OCI-LY7 (cell line): Measurements from ENCODE around the gene NHS. TPM values are rescaled to one million over a fixed set of nuclear protein-coding genes. Genes with fewer than 3 reads are reported as not detected.

Experiments used
- BruUV-seq: library from RNA; stranded (reverse); fragments of 400-500 nt; replicated peaks from 2 replicates; lab custom pipeline; 2021; lab: Mats Ljungman, UMichigan
- CTCF ChIA-PET: fragments of 300-600 bp; sonication (Branson Sonifier 250); formaldehyde crosslinking; loops from one replicate; lab custom pipeline; 2022; ENCODE audit warnings: antibody characterized with exemption; ENCODE audit not compliant: unreplicated experiment; lab: Charles Lee
- POLR2A ChIA-PET: fragments of 300-600 bp; sonication (Branson Sonifier 250); formaldehyde crosslinking; loops from one replicate; lab custom pipeline; 2022; ENCODE audit warnings: antibody characterized with exemption; lab: Charles Lee
- DNase-seq: peaks from one replicate; pipeline ENCODE4 v3.0.0-alpha.2; 2015; ENCODE audit warnings: low spot score
- H2AFZ ChIP-seq: fragments of 200-600 bp; sonication (generic), shearing (Covaris generic); 2 replicates; pipeline ENCODE4 v1.6.1; 2014; ENCODE audit warnings: mild to moderate bottlenecking, antibody characterized with exemption, low read length, moderate library complexity
- H3K27ac ChIP-seq: fragments of 200-600 bp; sonication (generic); 2 replicates; pipeline ENCODE4 v1.5.1; 2014; ENCODE audit warnings: mixed run types, low read depth, mild to moderate bottlenecking, moderate library complexity, low read length, inconsistent platforms; ENCODE audit not compliant: poor library complexity, severe bottlenecking
- H3K36me3 ChIP-seq: fragments of 200-600 bp; sonication (generic); 2 replicates; pipeline ENCODE4 v1.6.1; 2014; ENCODE audit warnings: mild to moderate bottlenecking, antibody characterized with exemption, low read length, moderate library complexity, mixed read lengths; ENCODE audit not compliant: insufficient read depth
- H3K4me1 ChIP-seq: fragments of 200-600 bp; sonication (generic); 2 replicates; pipeline ENCODE4 v1.5.1; 2014; ENCODE audit warnings: mild to moderate bottlenecking, low read length; ENCODE audit not compliant: insufficient read depth, poor library complexity, severe bottlenecking
- H3K4me2 ChIP-seq: fragments of 200-600 bp; sonication (generic); 2 replicates; pipeline ENCODE4 v1.6.1; 2014; ENCODE audit warnings: mild to moderate bottlenecking, low read length
- H3K4me3 ChIP-seq: fragments of 200-600 bp; sonication (generic); 2 replicates; pipeline ENCODE4 v1.5.1; 2014; ENCODE audit warnings: mild to moderate bottlenecking, low read depth, low read length; ENCODE audit not compliant: poor library complexity, severe bottlenecking
- H3K79me2 ChIP-seq: fragments of 200-600 bp; sonication (generic); 2 replicates; pipeline ENCODE4 v1.6.1; 2016; ENCODE audit warnings: low read depth, mild to moderate bottlenecking, low read length, moderate library complexity, mixed read lengths; ENCODE audit not compliant: insufficient read depth
- H3K9me2 ChIP-seq: fragments of 200-600 bp; sonication (generic); 2 replicates; pipeline ENCODE4 v1.6.1; 2016; ENCODE audit warnings: mild to moderate bottlenecking, low read length, mixed read lengths; ENCODE audit not compliant: insufficient read depth
- H3K9me3 ChIP-seq: fragments of 200-600 bp; sonication (generic); 2 replicates; pipeline ENCODE4 v1.6.1; 2014; ENCODE audit warnings: mild to moderate bottlenecking, mixed run types, low read length, mixed read lengths
- H4K20me1 ChIP-seq: fragments of 200-600 bp; sonication (generic); 2 replicates; pipeline ENCODE4 v1.6.1; 2014; ENCODE audit warnings: mild to moderate bottlenecking, antibody characterized with exemption, low read length, moderate library complexity, mixed read lengths; ENCODE audit not compliant: insufficient read depth
- CTCF ChIP-seq: fragments of 200-600 bp; sonication (generic); conservative IDR thresholded peaks from 2 replicates; pipeline ENCODE4 v1.5.1; 2014; ENCODE audit warnings: mild to moderate bottlenecking, antibody characterized with exemption, low read length, moderate library complexity, mixed read lengths
- EZH2phosphoT487 ChIP-seq: fragments of 200-600 bp; sonication (generic); IDR thresholded peaks from 2 replicates; pipeline ENCODE4 v1.6.1; 2018; ENCODE audit warnings: low read depth, borderline replicate concordance, mild to moderate bottlenecking, mixed run types, antibody characterized with exemption, low read length, moderate library complexity, mixed read lengths
- intact Hi-C: fragments of 100-400 bp; cut with micrococcal nuclease; formaldehyde crosslinking; loops from one replicate; pipeline ENCODE4 v1.10.0; 2022; ENCODE audit not compliant: unreplicated experiment
- total RNA-seq, 2 experiments: library from RNA; depleted of rRNA in 1 of 2; stranded (reverse); fragments of >200 nt in 1 of 2; shearing (Covaris generic) in 1 of 2; gene quantifications; 2 replicates each; pipeline ENCODE4 v1.2.3, GENCODE V29; 2014 to 2022

The NHS gene
- total RNA-seq, 2 experiments from 2014 or later = not detected

- no peak overlapping the region for H3K27ac ChIP-seq
- no peak overlapping the region for H3K4me3 ChIP-seq
- H3K4me1 ChIP-seq = no peaks in the 10 kb centered on the region
- no peak for DNase-seq
- no peak for TF ChIP-seq CTCF
- no peak for TF ChIP-seq EZH2phosphoT487
- no peaks in the 10 kb centered on the region for H3K36me3 ChIP-seq
- no peaks in the 10 kb centered on the region for H3K9me3 ChIP-seq
- intact Hi-C loops = no loop called here
- H3K9me2 ChIP-seq = no peaks in the 10 kb centered on the region
- ChIA-PET POLR2A (no interaction called here), CTCF (no interaction called here)
- no peak overlapping the region for H3K4me2 ChIP-seq
- H4K20me1 ChIP-seq = no peaks in the 10 kb centered on the region
- BruUV-seq = no TSS peak
- no peak overlapping the region for H2AFZ ChIP-seq
- H3K79me2 ChIP-seq = no peaks in the 10 kb centered on the region
Measured at GRCh38 chrX:17405225-17405969, 30.4 kb downstream of the NHS start.

DNA sequence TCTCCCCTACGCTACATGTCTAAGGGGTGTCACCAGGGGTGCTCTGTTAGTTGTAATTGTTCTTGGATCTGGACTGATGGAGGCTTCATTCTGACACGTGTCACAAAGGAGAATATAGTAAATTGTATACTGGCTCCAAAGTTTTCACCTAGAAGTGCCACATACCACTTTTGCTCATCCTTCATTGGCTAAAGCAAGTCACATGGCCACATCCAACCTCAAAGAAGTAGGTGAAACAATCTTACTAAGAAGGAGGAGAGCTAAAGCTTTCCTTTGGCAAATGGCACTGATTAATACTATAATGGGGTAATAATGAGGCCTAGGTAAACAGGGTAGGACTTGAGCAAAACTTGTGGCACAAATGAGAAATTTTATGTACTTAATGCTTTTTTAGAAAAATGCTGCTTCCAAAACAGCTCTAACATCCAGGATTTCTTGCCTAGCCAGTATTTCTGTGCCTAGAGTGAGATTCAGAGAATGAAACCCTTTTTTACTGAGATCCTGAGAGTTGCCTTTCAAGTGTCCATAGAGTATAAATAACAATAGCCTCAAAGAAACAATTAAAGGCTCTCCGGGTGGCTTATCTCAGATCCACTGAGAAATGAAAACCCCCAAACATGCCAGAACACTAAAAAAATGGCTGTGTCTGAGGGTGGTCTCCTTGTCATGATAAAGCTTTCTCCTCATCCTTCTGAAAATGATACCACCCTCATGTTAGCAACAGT, 34.7 kb downstream of the NHS start:
- H4K20me1 ChIP-seq = no peaks in the 10 kb centered on the region
- H2AFZ ChIP-seq = no peak overlapping the region
- no peak overlapping the region for H3K4me2 ChIP-seq
- H3K9me2 ChIP-seq = no peaks in the 10 kb centered on the region
- TF ChIP-seq CTCF = no peak
- TF ChIP-seq EZH2phosphoT487 = no peak
- no peaks in the 10 kb centered on the region for H3K9me3 ChIP-seq
- ChIA-PET CTCF (no interaction called here), POLR2A (interaction anchor here (0.7 kb wide), 1 partner anchor 1222 kb away, joined by 5 read pairs; no protein-coding TSS in a partner anchor)
- H3K4me3 ChIP-seq = no peak overlapping the region
- no peaks in the 10 kb centered on the region for H3K36me3 ChIP-seq
- no peaks in the 10 kb centered on the region for H3K79me2 ChIP-seq
- intact Hi-C loops = no loop called here
- no peak for DNase-seq
- H3K27ac ChIP-seq = no peak overlapping the region
- BruUV-seq = no TSS peak
- H3K4me1 ChIP-seq = no peaks in the 10 kb centered on the region

DNA sequence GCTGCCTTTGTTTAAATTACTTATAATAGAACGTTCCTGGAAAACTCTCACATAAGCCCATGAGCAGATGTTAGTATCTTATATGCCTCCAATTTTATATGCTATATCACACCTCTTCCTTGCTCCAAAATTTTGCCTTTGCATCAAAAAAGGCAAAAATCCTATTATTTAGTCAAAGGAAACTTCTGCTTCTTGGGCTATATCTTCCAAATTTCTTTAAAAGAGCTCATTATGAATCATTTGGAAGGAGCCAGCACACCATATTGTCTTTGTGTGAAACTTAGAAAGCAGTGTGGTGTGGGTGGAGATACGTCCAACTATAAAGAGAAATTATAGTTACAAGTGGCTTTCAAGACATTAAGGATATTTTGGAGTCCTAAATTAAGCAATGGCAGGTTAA, 35.7 kb downstream of the NHS start:
- Histone ChIP-seq H4K20me1 (no peaks in the 10 kb centered on the region), H3K79me2 (no peaks in the 10 kb centered on the region), H2AFZ (no peak overlapping the region), H3K9me2 (no peaks in the 10 kb centered on the region), H3K36me3 (no peaks in the 10 kb centered on the region), H3K4me3 (no peak overlapping the region), H3K27ac (no peak overlapping the region), H3K4me1 (no peaks in the 10 kb centered on the region), H3K4me2 (no peak overlapping the region), H3K9me3 (no peaks in the 10 kb centered on the region)
- no peak for DNase-seq
- BruUV-seq = no TSS peak
- TF ChIP-seq CTCF = no peak
- no peak for TF ChIP-seq EZH2phosphoT487
- intact Hi-C loops = no loop called here
- ChIA-PET CTCF (no interaction called here), POLR2A (no interaction called here)
